Astrocyte of the cerebellum (primary cell): Measurements from ENCODE around the gene HIP1R.
"Not testable (repeated sequence)": the region's sequence is repeated elsewhere in the genome, so short reads cannot be mapped to it uniquely, and the experiment has no call there.

Experiments
- DNase-seq: peaks from one replicate; pipeline ENCODE4 v3.0.0-alpha.2; 2011; ENCODE audit warnings: low read depth
- H3K4me3 ChIP-seq: 2 replicates; pipeline ENCODE4 v1.5.1; 2011; ENCODE audit warnings: mild to moderate bottlenecking, low read depth, low read length, moderate library complexity
- CTCF ChIP-seq: IDR thresholded peaks from 2 replicates; pipeline ENCODE4 v1.5.1; 2012; ENCODE audit warnings: low read length, low read depth, moderate library complexity, mild to moderate bottlenecking; ENCODE audit errors: missing control alignments
- in situ Hi-C: cut with HindIII; loops from 2 replicates; pipeline ENCODE4 v1.10.0; 2017; ENCODE audit warnings: low sequenced_read_pairs

The HIP1R gene

GRCh38 chr12:122902854-122903692 is 67.8 kb downstream of the HIP1R start:
- DNase-seq = no peak
- H3K4me3 ChIP-seq = no peak overlapping the region
- in situ Hi-C loops = no loop called here
- no peak for TF ChIP-seq CTCF

- no peak for DNase-seq
- TF ChIP-seq CTCF = no peak
- no peak overlapping the region for H3K4me3 ChIP-seq
- in situ Hi-C loops = no loop called here
These were observed 68.4 kb downstream of the HIP1R start for GRCh38 chr12:122903693-122904034.

- DNase-seq, in situ Hi-C loops, H3K4me3 ChIP-seq: not testable (repeated sequence)
These were observed 70.0 kb downstream of the HIP1R start for GRCh38 chr12:122905258-122905657.

GRCh38 chr12:122908915-122909314 is 73.7 kb downstream of the HIP1R start:
- TF ChIP-seq CTCF = no peak
- in situ Hi-C loops = no loop called here
- H3K4me3 ChIP-seq = no peak overlapping the region
- no peak for DNase-seq

- in situ Hi-C loops = no loop called here
These were observed 74.4 kb downstream of the HIP1R start for GRCh38 chr12:122909442-122910288.

More at GRCh38 chr12:122909442-122910288, 74.4 kb downstream of the HIP1R start:
- DNase-seq = no peak
- H3K4me3 ChIP-seq = no peak overlapping the region
- TF ChIP-seq CTCF = no peak
